ENCODE results near the gene GSN. TPM values are rescaled to one million over a fixed set of nuclear protein-coding genes. Genes with fewer than 3 reads are reported as not detected.

GSN gene
- total RNA-seq, 2 donors from 2014 or later: 57.0 to 77.2 TPM

DNA sequence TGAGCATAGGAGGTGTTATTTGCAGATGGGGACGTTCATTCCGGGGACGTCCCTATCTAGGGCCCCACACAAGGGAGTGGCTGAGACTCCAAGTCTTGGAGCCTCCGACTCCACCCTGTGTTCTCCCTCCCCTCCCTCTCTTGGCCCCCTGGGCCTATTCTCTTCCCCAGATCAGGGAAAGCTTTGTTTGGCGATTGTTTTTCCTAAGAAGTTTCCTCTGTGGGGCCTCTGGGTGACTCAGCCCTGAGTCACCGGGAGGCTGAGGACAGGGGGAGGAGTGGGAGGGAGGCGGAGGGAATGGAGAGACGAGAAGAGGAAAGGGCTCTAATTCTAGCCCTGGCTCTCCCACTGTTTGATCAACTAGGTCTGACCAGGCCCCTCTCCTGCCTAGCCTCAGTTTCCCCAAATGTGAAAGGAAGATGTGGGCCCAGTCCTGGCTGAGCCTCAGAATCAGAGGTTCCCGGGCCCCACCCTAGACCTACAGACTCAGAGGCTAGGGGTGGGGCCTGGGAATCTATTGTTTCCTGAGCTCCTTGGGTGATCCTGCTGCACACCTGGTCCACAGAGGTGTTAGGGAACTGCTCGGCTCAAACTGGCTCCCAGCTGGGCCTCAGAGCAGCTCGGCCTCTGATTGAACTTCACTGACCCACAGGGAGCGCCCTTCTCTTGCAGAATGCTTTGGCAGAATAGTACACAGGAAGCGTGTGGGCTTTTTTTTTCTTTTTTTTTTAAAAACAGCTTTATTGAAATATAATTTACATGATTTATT is 19.2 kb downstream of the GSN start:
- no peaks in the 10 kb centered on the region for H3K36me3 ChIP-seq (ENCODE audit: control insufficient read depth, insufficient read depth, low read length)
- H3K4me3 Mint-ChIP-seq: peak overlapping the region; percentile 35
- peak; percentile 96 for DNase-seq
- no peaks in the 10 kb centered on the region for H3K36me3 Mint-ChIP-seq (ENCODE audit: low read depth)
- WGBS, 2 experiments (ENCODE audit: insufficient coverage in 1 of 2, insufficient read length in 1 of 2): 7 to 23% methylated on average over 3 to 12 of the region's 13 CpGs
- H3K4me1 ChIP-seq (ENCODE audit: control insufficient read depth, insufficient read depth, low read length): peaks cover 26% of the 10 kb centered on the region
- TF ChIP-seq, protein P1, sequence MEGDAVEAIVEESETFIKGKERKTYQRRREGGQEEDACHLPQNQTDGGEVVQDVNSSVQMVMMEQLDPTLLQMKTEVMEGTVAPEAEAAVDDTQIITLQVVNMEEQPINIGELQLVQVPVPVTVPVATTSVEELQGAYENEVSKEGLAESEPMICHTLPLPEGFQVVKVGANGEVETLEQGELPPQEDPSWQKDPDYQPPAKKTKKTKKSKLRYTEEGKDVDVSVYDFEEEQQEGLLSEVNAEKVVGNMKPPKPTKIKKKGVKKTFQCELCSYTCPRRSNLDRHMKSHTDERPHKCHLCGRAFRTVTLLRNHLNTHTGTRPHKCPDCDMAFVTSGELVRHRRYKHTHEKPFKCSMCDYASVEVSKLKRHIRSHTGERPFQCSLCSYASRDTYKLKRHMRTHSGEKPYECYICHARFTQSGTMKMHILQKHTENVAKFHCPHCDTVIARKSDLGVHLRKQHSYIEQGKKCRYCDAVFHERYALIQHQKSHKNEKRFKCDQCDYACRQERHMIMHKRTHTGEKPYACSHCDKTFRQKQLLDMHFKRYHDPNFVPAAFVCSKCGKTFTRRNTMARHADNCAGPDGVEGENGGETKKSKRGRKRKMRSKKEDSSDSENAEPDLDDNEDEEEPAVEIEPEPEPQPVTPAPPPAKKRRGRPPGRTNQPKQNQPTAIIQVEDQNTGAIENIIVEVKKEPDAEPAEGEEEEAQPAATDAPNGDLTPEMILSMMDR (conservative IDR thresholded peaks at IDR 0.05): peak; percentile 70
- H3K27me3 Mint-ChIP-seq (ENCODE audit: insufficient read depth): peaks cover 16% of the 10 kb centered on the region
- peak overlapping the region; percentile 76 for H3K9ac ChIP-seq (ENCODE audit: extremely low read depth, low read length, poor library complexity, severe bottlenecking)
- no peaks in the 10 kb centered on the region for H3K27me3 ChIP-seq (ENCODE audit: control insufficient read depth, insufficient read depth, low read length, poor library complexity, severe bottlenecking)
- H3K27ac ChIP-seq (ENCODE audit: low read depth, low read length): peak overlapping the region; percentile 40
- no peaks in the 10 kb centered on the region for H3K9me3 Mint-ChIP-seq
- H3K27ac Mint-ChIP-seq: peak overlapping the region; percentile 95
- H3K4me3 ChIP-seq (ENCODE audit: low read length): no peak overlapping the region
- H3K9me3 ChIP-seq (ENCODE audit: control insufficient read depth, low read length): no peaks in the 10 kb centered on the region
- peaks cover 62% of the 10 kb centered on the region for H3K4me1 Mint-ChIP-seq

DNA sequence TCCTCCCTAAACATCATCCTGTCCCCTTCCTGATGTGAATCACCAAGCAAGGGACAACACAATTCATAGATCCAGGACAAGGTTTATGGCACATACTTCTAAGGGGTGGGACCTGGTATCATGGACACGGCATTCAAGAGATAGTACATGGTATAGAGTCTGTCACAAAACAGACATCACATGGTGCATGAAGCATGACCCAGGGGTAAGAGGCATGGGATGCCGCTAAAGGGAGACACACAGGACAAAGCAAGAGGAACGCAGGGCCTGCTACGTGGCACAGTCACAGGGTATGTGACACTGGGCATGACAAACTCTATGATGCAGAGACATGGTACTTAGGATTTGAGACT is 20.7 kb downstream of the GSN start:
- Mint-ChIP-seq H3K27ac (peak overlapping the region; percentile 76), H3K4me1 (peaks cover 52% of the 10 kb centered on the region), H3K27me3 (ENCODE audit: insufficient read depth) (peaks cover 12% of the 10 kb centered on the region), H3K36me3 (ENCODE audit: low read depth) (no peaks in the 10 kb centered on the region), H3K4me3 (no peak overlapping the region), H3K9me3 (no peaks in the 10 kb centered on the region)
- 83 to 88% methylated on average over 4 of the region's 4 CpGs for WGBS, 2 experiments (ENCODE audit: insufficient coverage in 1 of 2, insufficient read length in 1 of 2)
- Histone ChIP-seq H3K4me1 (ENCODE audit: control insufficient read depth, insufficient read depth, low read length) (peaks cover 26% of the 10 kb centered on the region), H3K27me3 (ENCODE audit: control insufficient read depth, insufficient read depth, low read length, poor library complexity, severe bottlenecking) (no peaks in the 10 kb centered on the region), H3K36me3 (ENCODE audit: control insufficient read depth, insufficient read depth, low read length) (no peaks in the 10 kb centered on the region), H3K27ac (ENCODE audit: low read depth, low read length) (peak overlapping the region; percentile 82), H3K4me3 (ENCODE audit: low read length) (no peak overlapping the region), H3K9me3 (ENCODE audit: control insufficient read depth, low read length) (no peaks in the 10 kb centered on the region), H3K9ac (ENCODE audit: extremely low read depth, low read length, poor library complexity, severe bottlenecking) (peak overlapping the region; percentile 24)
- DNase-seq: no peak
- TF ChIP-seq, protein P1 (conservative IDR thresholded peaks at IDR 0.05): no peak

DNA sequence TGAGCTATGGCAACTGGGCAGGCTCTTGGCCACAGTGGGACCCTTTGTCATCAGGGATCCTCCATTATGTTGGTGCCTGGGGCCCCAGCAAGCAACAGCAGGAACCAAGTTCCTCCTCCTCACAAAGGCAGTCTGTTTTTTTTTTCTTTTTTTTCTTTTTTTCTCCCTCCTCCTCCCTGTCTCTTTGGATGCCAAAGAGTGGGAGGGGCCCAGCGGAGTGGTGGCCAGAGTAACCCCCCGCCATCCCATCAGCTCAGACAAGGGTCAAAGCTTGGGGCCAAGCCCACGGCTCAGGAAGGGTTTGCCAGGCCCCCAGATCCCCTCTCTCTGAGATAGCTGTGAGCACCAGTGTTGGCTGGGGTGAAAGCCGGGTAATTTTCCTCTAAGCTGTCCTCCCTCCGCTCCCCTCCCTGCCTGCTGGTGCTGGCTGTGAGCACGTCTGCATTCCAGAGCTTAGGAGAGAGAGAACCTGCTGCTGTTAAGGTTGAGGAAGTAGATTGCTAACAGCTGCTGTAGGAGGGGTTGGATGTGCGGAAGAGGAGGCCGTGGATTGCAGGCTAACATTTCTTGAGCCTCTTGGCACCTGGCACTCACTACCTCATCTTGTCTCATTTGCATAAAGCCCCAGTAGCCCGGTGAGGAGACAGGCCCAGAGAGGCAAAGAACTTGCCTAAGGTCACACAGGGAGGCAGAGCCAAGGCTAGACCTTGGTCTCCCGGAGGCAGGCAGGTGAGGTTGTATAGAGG is 21.2 kb downstream of the GSN start:
- Mint-ChIP-seq H3K4me3 (no peak overlapping the region), H3K27ac (peak overlapping the region; percentile 76), H3K9me3 (no peaks in the 10 kb centered on the region), H3K4me1 (peaks cover 46% of the 10 kb centered on the region), H3K36me3 (ENCODE audit: low read depth) (no peaks in the 10 kb centered on the region), H3K27me3 (ENCODE audit: insufficient read depth) (peaks cover 10% of the 10 kb centered on the region)
- Histone ChIP-seq H3K27ac (ENCODE audit: low read depth, low read length) (peak overlapping the region; percentile 82), H3K36me3 (ENCODE audit: control insufficient read depth, insufficient read depth, low read length) (no peaks in the 10 kb centered on the region), H3K9ac (ENCODE audit: extremely low read depth, low read length, poor library complexity, severe bottlenecking) (peak overlapping the region; percentile 24), H3K27me3 (ENCODE audit: control insufficient read depth, insufficient read depth, low read length, poor library complexity, severe bottlenecking) (no peaks in the 10 kb centered on the region), H3K4me3 (ENCODE audit: low read length) (no peak overlapping the region), H3K4me1 (ENCODE audit: control insufficient read depth, insufficient read depth, low read length) (peaks cover 23% of the 10 kb centered on the region), H3K9me3 (ENCODE audit: control insufficient read depth, low read length) (no peaks in the 10 kb centered on the region)
- DNase-seq: peak; percentile 90
- WGBS, 2 experiments (ENCODE audit: insufficient coverage in 1 of 2, insufficient read length in 1 of 2): 30 to 60% methylated on average over 1 to 10 of the region's 10 CpGs
- TF ChIP-seq, protein P1 (conservative IDR thresholded peaks at IDR 0.05): no peak

All from endodermal cell (in vitro differentiated cells).